GM18519 (cell line): Measurements from ENCODE around the gene TFCP2L1.

ENCODE experiments used
- ATAC-seq: cut with Tn5 transposase; IDR thresholded peaks from one replicate; pipeline ENCODE4 v1.9.1; 2021; ENCODE audit warnings: mild to moderate bottlenecking, moderate library complexity; ENCODE audit not compliant: unreplicated experiment, low FRiP score

TFCP2L1 gene

DNA sequence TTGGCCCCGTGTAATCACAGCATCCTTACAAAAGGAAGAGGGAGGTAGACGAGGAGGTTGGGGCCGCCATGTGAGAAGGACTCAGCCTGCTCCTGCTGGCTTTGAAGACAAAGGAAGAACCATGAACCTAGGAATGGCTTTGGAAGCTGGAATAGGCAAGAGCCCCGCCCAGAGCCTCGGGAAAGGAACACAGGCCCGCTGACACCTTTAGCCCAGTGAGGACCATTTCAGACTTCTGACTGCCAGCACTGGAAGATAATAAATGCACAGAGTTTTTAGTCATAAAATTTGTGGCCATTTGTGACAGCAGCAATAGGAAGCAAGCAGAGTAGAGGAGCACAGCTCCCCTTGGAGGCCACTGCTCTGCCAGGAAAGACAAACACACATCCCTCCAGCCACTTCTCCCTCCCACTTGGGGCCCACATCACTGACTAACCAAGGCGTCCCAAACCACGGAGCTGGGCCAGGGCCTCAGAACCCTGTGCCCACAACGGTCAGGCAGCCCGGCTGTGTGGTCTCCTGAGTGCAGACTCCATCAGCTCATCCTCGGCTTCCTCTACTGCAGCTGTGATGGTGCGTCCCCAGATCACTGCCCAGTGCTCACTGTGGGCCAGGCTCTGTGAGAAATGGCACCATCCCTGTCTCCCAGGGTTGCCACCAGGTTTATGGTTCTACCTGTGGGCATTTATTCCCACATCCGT lies 39.7 kb downstream of the TFCP2L1 start:
- no peak for ATAC-seq

DNA sequence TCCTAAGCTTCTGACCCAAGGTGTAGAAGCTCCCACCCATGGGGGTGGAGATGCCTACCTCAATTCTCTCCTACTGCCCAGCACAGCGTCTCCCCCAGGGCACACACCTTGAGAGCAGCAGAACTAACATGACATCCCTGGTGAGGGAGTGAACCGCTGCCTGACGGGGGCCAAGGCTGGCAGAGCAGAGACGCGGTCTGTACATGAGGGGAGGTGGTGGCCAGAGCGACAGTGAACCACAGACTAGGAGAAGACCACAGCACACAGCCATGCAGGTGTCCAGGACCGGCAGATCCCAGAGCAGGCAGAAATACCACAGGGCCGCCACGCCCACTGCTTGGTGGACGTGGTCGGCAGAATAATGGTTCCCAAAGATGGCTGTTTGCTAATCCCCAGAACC lies 40.4 kb downstream of the TFCP2L1 start:
- ATAC-seq, result no peak

DNA sequence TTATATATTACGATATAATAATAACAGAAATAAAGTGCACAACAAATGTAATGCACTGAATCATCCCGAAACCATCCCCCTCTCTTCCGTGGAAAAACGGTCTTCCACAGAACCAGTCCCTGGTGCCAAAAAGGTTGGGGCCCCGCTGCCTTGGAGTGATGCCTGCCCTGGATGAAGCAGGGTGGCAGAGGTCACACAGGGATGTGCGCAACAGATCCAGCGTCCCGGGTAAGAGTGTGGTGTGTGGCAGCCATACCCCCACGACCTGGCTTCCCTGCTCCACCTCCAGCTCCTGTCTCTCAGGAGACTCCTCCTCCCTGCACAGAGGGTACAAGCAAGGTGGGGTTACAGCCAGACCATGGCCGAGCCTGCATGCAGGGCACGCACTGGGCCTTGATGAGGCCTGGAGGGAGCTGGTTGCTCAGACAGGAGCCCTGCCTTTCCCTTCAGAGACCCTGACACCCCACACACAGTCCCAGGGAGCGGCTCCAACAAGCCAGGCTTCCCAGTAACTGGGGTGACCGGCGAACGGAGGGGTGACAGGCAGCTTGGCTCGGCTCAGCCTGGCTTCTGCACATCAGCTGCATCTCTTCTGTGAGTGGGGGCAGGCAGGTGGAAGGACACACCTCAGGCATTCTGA lies 41.1 kb downstream of the TFCP2L1 start:
- ATAC-seq, result no peak

DNA sequence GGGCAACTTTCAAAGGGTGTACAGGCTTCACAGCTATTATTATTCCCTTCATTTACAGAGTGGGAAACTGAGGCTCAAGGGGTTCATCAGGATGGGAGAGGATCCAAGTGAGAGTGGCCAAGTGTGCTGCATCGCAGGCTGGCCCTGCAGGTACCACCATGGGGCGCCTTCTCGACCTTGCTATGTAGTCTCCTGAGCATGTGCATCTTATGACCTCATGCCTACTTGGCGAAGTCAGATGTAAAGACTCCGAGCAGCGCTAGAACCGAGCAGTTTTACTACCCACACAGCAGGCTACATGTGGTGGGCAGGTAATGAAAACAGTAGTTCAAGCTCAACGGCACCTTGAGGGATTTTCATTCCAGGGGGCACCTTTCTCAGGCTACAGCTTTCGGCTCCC lies 42.0 kb downstream of the TFCP2L1 start:
- no peak for ATAC-seq

DNA sequence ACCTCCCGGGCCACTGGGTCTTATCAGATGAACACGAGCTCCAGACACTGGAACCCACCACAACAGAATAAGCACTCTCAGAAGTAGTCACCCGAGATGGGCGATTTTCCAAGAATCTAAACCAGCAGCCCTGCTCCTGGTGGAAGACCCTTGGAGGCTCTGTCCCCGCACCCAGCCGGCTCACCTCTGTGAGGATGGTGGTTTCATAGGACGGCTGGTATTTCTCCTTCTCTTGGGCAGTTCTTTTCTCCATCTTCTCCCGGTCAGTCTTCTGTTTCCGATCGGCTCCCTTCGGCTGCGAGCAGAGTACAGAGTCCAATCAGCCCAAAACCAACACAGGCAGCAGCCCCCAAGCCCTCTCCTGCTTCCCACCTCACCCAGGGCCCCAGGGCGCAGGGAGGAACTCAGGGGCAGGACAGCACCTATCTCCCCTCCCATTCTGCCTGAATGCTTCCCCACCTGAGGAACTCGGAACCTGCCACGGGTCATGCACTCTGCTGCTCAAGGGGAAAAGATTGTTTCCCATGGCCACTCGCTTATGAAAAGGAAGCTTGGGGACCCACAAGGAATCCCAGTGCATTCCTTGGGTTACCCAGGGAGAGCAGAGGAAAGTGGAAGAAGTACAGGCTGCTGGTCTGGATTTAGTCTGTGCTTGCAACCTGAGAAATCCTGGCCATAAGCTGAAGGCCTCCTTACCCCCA lies 42.7 kb downstream of the TFCP2L1 start:
- no peak for ATAC-seq

DNA sequence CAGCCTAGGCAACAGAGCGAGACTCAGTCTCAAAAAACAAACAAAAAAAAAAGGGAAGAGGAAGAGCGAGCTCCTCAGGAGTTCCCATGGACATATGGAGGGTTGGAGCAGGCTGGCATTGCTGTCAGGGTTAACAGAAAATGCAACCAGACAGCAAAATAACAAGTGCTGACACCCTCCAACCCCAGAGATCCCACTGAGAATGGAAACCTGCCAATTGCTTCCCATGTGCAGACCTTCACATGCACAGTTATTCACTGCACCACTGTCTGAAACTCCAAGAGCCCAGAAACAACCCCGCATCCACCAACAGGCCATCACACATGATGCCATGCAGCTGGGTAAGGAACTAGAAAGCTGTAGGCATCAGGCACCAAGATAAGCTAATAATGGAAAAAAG lies 43.5 kb downstream of the TFCP2L1 start:
- no peak for ATAC-seq

DNA sequence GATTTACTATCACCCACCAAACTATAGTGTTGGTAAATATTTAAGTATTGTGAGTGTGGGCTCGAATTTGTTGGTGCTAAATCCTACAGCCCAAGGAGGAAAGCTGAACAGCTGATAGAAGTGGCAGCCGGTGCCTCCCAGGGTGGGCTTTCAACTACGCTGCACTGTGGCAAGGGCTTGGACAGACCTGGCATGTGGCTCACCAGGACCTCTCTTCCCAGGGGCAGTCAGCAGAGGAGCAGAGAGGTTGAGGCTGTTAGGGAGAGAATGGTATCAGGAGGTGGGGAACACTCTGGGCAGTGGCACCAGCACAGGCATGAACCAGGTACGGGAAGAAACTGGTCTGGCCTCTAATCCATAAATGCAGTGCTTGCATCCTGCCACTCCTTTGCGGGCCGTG lies 44.6 kb downstream of the TFCP2L1 start:
- ATAC-seq, result no peak

DNA sequence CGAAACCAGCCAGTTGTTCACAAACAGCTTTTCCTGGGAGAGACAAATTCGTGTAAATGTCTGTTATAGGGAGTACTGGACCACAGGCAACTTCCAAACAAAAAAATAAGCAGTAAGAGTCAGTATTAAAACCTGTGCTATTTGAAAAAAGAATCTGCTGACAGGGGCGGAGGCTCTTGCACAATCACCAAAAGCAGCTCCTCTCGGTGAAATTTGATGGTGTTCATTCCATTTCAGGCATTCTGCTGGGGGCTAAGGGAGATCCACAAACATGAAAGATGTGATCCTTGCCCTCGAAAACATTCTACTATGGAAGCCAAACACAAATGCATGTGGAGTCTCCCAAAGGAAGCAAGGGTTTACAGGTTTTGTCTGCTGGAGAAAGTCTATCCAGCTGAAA lies 45.0 kb downstream of the TFCP2L1 start:
- no peak for ATAC-seq

DNA sequence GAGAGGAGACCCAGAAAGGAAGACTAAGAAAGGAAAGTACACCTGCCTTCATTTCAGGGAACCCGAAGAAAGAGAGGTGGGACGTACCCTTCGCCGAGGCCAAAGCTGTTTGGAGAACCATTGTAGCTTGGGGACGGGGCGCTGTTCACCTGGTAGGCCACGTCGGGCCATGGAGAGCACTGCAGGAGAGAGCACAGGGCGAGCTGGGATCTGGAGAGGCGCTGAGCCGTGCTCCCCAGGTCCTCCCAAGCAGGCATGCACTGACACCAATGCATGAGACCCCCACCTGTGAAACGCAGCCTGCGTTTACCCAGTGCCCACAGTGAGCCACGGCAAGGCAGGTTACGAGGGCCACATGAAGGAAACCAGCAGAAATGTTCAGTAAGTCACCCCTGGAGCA lies 45.5 kb downstream of the TFCP2L1 start:
- no peak for ATAC-seq

DNA sequence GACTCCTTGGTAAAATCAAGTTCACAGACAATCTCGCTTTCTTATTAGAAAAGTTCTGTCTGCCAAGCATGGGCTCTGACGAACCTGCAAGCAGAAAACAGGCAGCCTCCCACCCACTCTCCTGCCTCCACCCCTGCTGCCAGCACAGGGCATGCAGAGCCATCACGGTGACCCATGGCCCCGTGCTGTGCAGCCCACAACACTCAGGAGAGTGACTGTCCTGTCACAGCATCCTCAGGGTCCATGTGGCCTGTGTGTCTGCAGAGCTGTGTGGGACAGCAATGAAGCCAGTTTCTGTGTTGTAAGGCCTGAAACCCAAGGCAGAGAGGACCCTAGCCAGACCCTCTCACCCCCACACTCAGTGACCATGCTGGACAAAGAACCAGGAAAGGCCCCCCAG lies 46.2 kb downstream of the TFCP2L1 start:
- no peak for ATAC-seq

DNA sequence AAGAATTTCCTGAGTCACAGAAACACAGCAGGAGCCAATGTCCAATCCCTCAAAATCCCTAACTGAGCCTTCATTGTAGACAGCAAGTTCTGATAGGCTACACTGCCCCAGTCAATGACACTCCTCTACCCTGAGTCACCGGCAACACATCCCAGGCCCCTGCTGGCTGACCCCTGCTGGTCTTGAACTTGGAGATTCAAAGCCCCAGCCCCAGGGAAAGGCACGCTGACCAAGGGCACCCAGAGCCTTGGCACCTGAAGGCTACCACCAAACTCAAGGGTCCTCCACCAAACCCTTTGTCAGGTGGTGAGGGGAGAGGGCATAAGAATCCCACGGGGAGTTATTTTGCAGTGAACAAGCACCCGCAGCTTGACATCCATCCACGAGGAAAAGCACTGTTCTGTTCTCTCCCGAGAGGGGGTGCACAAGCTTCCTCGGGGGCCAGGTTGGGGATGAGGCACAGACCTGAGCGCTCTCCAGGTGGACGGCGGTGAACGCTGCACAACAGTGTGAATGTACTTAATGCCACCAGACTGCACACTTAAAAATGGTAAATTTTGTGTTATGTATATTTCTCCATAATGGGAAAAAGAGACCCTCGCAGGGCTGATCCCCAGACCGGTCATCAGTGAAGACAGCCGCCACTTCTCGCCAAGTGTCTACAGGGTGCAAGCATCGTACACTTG lies 46.9 kb downstream of the TFCP2L1 start:
- no peak for ATAC-seq

DNA sequence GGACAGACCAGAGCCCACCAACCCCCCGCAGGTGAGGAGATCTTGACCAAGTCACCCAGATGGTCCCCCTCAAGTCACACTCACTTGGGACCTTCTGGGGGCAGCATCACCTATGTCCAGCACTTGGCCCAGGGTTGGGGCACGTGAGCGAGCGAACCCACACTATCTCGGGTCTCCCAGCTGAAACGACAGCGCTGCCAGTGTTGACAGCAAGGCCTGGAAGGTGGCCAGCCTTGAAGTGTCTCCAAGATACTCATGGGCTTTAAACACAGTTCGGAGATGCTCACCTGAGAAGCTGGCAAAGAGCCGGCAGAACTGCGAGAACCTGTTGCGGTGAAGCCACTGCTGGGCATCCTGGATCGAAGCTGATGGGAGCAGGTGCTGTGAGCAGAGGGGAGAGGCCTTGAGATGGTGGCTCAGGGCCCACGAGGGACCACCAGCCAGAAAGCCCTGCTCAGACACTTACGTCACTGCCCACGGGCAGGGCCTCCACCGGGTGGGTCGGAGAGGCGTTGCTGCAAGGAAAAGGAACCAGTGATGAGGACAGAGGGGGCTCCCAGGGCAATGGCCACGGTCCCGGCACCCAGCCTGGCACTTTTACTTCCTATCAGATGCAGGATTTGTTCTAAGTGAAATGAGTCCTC lies 47.5 kb downstream of the TFCP2L1 start:
- no peak for ATAC-seq

DNA sequence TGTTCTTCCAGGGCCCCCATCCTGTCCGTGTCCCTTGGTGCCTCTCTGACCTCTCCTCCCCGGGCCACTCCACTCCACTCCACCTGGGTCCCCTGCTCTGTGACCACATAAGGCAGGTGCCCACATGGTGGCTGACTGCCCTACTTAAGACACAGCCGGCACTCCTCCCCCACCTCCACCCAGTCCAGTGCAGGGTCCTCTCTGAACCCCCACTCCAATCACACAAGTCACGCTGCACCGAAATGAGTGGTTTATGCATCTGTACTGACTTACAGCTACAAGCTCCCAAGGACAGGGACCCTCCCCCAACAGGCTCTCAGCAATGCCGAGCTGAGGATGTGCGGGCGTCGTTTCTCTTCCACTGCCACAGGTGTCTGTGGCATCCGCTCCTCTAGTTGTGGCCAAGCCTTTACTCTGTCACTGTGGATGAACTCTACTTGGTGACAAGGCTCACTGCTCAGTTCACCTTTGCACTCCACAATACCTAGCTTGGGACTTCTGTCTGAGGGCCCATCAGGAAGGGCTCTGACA lies 48.3 kb downstream of the TFCP2L1 start:
- no peak for ATAC-seq

DNA sequence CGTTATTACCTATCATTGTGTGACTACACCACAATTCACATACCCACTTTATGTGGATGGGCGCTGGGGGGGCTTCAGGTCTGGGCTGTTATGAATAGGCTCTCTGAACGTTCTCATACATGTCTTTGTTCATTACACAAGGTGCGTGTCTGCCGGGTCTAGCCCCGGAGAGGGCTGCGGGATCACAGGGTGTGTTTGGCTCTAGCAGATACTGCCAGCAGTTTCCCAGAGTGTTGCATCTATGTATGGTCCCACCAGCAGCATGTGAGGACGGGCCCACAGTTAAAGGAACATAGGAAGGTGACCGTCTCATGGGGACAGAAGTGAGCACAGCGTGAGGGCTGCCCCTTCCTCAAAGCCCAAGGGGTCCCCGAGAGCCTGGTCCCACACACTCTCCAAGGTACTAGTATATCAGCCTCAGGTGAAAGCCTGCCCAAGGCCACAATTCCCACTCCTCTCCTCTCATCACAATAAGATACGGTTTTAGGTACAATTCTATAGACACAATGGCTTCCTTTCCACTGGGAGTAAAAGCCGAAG lies 48.8 kb downstream of the TFCP2L1 start:
- no peak for ATAC-seq

DNA sequence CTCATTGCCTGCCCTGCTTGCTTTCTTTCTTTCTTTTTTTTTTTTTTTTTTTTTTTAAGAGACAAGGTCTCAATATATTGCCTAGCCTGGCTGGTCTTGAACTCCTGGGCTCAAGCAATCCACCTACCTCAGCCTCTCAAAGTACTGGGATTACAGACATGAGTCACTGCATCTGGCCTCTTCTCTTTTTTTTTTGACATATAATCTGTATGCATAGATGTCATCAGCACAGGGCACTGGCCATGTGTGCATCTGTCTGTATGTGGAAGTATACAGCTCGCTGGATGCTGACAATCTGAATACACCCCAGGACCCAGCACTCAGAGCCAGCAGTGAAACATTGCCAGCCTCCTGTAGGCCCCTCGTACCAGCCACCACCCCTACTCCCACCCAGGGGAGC lies 49.5 kb downstream of the TFCP2L1 start:
- ATAC-seq, result no peak

DNA sequence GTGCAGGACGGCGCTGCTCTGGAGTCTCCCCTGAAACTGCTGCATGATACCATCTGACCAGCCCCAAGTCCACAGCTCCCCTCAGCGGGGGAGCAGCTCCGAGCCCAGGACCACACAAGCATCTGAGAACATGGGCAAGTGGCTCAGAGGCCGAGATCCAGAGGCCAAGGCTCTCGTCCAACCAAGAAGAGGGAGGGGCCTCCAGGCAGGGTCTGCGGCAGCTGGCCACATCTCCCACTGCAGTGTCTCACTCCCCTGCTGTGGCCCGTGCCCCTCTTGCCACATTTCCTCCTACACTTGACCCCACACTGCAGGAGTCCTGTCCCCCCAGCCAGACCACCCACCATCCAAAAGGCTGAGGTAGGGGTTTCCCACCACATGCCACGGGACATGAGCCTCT lies 50.2 kb downstream of the TFCP2L1 start:
- ATAC-seq, result no peak

DNA sequence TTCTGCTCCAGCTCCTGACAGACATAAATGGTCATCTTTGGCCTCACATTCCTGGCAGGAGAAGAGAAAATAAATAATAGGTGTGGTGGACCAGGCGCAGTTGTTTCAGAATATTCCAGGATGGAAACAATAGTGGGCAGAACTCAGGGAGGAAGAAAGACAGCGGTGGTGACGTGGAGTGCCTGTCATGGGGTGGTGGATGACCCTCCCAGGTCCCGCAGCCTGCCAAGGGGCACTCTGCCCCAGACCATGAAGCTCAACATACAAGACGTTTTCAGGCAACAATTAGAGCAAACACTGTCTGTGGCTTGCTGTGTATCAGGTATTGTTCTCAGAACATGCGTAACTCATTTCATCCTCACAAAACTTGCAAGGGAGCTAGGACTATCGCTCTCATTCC lies 50.9 kb downstream of the TFCP2L1 start:
- no peak for ATAC-seq

DNA sequence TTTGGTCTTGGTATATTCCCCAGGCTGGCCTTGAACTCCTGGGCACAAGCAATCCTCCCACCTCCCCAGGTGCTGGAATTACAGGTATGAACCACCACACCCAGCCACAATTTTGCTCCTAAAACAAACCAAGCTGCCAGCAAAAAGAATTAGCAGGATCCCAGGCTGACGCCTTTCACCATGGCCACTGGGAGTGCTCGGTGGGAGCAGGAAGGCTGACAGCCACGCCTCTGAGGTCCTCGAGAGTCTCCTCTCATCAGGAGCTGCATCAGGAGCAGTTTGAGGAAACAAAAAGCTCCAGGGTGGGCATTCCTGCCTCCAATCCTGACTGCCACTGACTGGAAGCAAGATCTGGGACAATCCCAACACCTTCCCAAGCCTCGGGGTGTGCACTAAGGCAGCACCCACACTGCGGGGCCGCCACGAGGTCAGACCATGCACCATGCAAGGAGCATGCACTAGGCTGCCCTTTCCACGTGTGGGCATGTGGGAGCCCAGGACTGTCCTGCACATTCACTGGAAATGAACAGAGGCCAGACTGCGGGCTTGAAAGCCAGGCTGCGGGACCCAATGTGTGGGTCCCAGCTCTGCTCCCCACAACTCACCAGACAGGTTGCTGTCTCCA lies 51.4 kb downstream of the TFCP2L1 start:
- ATAC-seq, result no peak

DNA sequence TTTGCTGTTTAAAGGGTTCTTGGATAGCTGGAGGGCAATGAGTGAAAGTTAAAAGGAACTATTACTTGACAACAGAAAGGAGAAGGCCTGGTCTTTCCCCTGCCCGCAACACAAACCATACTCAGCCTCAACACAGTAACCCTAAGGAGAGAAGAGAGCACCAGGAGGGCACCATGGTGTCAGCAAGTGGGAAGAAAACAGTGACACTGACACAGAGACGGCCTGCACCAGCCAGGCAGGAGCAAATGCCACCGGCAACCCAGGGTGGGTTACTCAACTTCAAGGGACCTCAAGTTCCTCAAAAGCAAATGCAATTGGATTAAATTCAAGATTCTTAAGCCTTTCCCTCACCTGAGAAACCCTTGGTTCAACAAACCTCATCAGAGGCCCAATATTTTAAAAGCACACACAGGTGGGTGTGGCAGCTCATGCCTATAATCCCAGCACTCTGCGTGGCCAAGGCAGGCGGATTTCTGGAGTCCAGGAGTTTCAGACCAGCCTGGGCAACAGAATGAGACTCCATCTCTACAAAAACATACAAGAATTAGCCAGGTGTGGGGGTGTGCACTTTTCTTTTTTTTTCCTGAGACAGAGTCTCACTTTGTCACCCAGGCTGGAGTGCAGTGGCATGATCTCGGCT lies 52.3 kb downstream of the TFCP2L1 start:
- no peak for ATAC-seq
